ENCODE measurements around the gene KLHL30.

- no peak for TF ChIP-seq POLR2AphosphoS5 (IDR thresholded peaks at IDR 0.05; ENCODE audit: low read depth, low read length)
- TF ChIP-seq TAF1 (IDR thresholded peaks at IDR 0.05; ENCODE audit: borderline replicate concordance, insufficient read depth, low read length) = no peak
- TF ChIP-seq FOXP2 (optimal IDR thresholded peaks at IDR 0.05; ENCODE audit: borderline replicate concordance, extremely low read depth, extremely low read length, insufficient read depth) = no peak
- no peak for TF ChIP-seq REST (IDR thresholded peaks at IDR 0.05; ENCODE audit: insufficient read depth in 1 of 2, low read depth in 2 of 2, low read length in 2 of 2)
- TF ChIP-seq SIN3A (IDR thresholded peaks at IDR 0.05; ENCODE audit: borderline replicate concordance, insufficient read depth, low read length) = no peak
Observed at GRCh38 chr2:238130696-238131628, 7.5 kb upstream of the KLHL30 start.

Data from PFSK-1 (cell line).